M059J (cell line): ENCODE results near the gene FAM153A. TPM values are rescaled to one million over a fixed set of nuclear protein-coding genes. Genes with fewer than 3 reads are reported as not detected.
"Not testable (repeated sequence)": the region's sequence is repeated elsewhere in the genome, so short reads cannot be mapped to it uniquely, and the experiment has no call there.

Experiments
- DNase-seq: peaks from one replicate; pipeline ENCODE4 v3.0.0-alpha.2; 2012; ENCODE audit warnings: low read depth
- total RNA-seq: library from RNA; depleted of rRNA; stranded (reverse); fragments of >200 nt; shearing (Covaris generic); gene quantifications from 2 replicates; pipeline ENCODE4 v1.2.3, GENCODE V29; 2014; rRNA removed

FAM153A gene
- not detected in 2 replicates for total RNA-seq

GRCh38 chr5:177782792-177783633, at the start of gene FAM153A:
Gene FAM153A (minus strand): TSS chr5:177782899.
- DNase-seq = not testable (repeated sequence)

- DNase-seq = not testable (repeated sequence)
These were observed 49.6 kb upstream of the FAM153A start for GRCh38 chr5:177832287-177832686.

GRCh38 chr5:177826073-177826472, 43.4 kb upstream of the FAM153A start:
- not testable (repeated sequence) for DNase-seq

- not testable (repeated sequence) for DNase-seq
These were observed 42.1 kb upstream of the FAM153A start for GRCh38 chr5:177824776-177825175.

GRCh38 chr5:177822489-177822888, 39.8 kb upstream of the FAM153A start:
- not testable (repeated sequence) for DNase-seq

- DNase-seq = not testable (repeated sequence)
These were observed 37.0 kb upstream of the FAM153A start for GRCh38 chr5:177819664-177820063.

GRCh38 chr5:177812814-177813425, 30.2 kb upstream of the FAM153A start:
- DNase-seq = not testable (repeated sequence)

- not testable (repeated sequence) for DNase-seq
These were observed 29.6 kb upstream of the FAM153A start for GRCh38 chr5:177812160-177812743.

GRCh38 chr5:177809209-177809913, 26.7 kb upstream of the FAM153A start:
- not testable (repeated sequence) for DNase-seq

GRCh38 chr5:177808420-177808819, 25.7 kb upstream of the FAM153A start:
- not testable (repeated sequence) for DNase-seq

- not testable (repeated sequence) for DNase-seq
These were observed 24.6 kb upstream of the FAM153A start for GRCh38 chr5:177807265-177807664.

GRCh38 chr5:177801427-177801826, 18.7 kb upstream of the FAM153A start:
- DNase-seq = not testable (repeated sequence)

GRCh38 chr5:177798237-177798840, 15.6 kb upstream of the FAM153A start:
- not testable (repeated sequence) for DNase-seq

- not testable (repeated sequence) for DNase-seq
These were observed 10.6 kb upstream of the FAM153A start for GRCh38 chr5:177793272-177793671.

- DNase-seq = not testable (repeated sequence)
These were observed 8.9 kb upstream of the FAM153A start for GRCh38 chr5:177791649-177792048.

- not testable (repeated sequence) for DNase-seq
These were observed 530 bp downstream of the FAM153A start for GRCh38 chr5:177782169-177782568.

GRCh38 chr5:177771206-177771605, 11.5 kb downstream of the FAM153A start:
- DNase-seq = peak; percentile 5

GRCh38 chr5:177770646-177771045, 12.1 kb downstream of the FAM153A start:
- not testable (repeated sequence) for DNase-seq

- not testable (repeated sequence) for DNase-seq
These were observed 18.8 kb downstream of the FAM153A start for GRCh38 chr5:177763737-177764508.

GRCh38 chr5:177760954-177761353, 21.7 kb downstream of the FAM153A start:
- DNase-seq = not testable (repeated sequence)
